Activated CD8-positive, alpha-beta memory T cell treated with anti-CD3 and anti-CD28 coated beads, Interleukin-2, amount 50 U/mL, for 24 hours (primary cell): ENCODE results near the gene MATN3.
"Not testable (repeated sequence)": the region's sequence is repeated elsewhere in the genome, so short reads cannot be mapped to it uniquely, and the experiment has no call there.

Experiments used
- DNase-seq: peaks from one replicate; pipeline ENCODE4 v3.0.0-alpha.2; 2020; ENCODE audit errors: extremely low read depth

Gene MATN3, protein sequence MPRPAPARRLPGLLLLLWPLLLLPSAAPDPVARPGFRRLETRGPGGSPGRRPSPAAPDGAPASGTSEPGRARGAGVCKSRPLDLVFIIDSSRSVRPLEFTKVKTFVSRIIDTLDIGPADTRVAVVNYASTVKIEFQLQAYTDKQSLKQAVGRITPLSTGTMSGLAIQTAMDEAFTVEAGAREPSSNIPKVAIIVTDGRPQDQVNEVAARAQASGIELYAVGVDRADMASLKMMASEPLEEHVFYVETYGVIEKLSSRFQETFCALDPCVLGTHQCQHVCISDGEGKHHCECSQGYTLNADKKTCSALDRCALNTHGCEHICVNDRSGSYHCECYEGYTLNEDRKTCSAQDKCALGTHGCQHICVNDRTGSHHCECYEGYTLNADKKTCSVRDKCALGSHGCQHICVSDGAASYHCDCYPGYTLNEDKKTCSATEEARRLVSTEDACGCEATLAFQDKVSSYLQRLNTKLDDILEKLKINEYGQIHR

DNA sequence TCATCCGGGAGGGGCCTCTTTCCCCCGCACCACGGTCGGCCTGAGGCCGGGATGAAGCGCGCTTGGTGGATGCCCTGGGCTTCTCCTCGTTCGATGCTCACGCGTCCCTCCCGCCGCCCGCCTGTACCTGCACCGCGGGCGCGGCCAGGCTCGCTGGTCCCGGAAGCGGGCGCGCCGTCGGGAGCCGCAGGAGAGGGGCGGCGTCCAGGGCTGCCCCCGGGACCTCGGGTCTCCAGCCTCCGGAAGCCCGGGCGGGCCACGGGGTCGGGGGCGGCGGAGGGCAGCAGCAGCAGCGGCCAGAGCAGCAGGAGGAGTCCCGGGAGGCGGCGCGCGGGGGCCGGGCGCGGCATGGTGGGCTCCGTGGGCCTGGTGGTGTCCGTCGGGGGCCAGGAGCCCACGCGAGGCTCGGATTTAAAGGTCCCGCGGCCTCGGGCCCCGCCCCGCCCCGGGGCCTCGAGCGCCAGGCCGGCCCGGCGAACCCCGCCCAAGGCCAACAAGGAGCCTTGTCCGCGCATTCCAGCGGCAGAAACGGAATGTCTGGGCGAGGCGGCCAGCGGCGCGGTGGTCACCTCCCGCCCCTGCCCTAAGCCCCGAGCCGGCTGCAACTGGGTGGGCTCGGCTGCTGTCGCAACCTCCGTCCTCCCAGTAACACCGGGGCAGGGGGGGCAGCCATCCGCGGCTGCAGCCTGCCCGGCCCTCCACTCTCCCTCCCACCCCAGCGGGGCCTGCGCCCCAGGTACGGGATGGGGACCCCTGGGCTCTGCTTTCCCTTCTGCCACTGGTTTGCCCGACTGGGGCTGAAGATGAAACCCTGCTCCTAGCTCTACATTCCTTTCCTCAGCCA lies at the start of gene MATN3:
Gene MATN3 (minus strand): TSS at position 387 of the 844 bp plus-strand sequence. CDS start 37 bp downstream, at position 350.
- no peak for DNase-seq

DNA sequence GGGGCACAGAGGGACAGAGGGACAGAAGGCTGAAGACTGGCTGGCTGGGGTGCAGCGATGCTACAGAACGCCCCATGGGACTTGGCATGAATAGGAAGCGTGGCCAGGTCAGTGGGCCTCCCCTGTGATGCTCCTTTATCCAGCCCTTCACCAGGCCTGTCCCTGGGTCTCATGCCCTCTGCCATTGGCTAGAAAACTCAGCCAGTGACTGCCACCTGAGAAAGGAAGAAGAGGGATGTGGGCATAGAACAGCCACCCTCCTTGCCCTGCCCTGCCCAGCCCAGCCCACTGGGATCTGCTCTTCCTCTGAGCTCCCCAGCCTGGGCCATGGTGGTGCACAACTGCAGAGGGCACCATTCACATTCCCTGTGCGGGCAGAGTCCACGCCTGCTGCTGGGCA lies 49.5 kb upstream of the MATN3 start:
- DNase-seq, result no peak

DNA sequence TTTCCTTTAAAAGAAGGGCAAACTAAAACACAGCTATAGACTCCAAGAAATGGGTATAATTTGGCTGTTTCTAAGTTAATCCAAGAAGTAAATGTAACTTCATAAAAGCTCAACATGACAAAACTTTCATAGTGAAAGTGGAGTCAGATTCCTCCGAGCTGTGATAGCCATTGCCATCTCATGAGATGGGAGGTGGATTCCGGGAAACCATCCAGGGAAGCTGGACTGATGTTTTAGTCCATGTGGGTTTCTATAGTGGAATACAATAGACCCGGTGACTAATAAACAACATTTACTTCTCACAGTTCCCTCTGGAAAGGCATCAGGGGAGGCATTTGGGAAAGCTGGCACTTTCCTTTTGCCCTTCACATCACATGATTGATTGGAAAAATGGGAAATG lies 49.0 kb upstream of the MATN3 start:
- no peak for DNase-seq

DNA sequence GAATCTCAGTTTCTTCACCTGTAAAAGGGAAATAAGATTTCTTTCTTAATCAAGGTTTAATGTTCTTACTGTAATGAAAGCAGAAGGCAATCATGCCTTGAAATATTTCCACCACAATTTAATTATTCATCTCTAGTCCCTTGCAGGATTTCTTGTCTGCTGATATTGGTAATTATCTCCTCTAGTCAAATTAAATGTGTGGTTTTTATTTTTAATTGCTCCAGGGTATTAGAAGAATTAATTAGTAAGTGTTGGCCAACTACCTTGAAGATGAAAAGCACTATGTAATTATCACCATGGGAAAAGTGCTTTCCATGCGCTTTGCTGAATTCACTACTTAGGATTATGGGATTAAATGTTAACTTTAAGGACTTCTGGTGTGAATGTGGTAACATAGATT lies 47.6 kb upstream of the MATN3 start:
- DNase-seq, result no peak

DNA sequence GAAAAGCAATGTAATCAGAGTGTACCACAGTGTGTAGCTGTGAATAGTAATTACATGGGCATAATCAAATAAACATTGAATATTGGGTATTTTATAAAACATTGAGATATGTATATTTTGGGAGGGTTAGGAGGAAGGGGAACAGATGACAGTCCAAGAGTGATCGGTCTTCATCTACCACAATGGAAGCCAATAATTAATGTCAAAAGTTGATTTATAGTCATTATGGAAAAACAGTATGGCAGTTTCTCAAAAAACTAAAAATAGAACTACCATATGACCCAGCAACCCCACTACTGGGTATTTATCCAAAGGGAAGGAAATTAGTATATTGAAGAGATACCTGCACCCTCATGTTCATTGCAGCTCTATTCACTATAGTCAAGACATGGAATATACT lies 44.8 kb upstream of the MATN3 start:
- no peak for DNase-seq

DNA sequence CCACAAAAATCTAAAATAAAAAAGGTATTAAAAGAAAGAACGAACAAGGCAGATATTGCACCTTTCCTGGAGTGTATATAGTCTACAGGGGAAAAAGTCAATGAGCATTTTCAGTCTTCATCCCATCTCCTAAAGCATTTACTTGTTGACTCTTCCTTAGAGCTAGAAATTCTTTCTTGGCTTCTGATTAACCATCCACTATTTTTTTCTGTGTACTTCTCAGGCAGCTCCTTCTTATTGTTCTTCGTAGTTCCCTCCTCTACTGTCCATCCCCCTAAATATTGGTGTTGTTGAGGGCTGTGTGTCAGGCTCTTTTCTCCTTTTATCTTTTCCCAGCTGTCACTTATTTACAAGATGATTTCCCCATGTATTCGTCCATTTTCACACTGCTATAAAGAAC lies 42.5 kb upstream of the MATN3 start:
- no peak for DNase-seq

DNA sequence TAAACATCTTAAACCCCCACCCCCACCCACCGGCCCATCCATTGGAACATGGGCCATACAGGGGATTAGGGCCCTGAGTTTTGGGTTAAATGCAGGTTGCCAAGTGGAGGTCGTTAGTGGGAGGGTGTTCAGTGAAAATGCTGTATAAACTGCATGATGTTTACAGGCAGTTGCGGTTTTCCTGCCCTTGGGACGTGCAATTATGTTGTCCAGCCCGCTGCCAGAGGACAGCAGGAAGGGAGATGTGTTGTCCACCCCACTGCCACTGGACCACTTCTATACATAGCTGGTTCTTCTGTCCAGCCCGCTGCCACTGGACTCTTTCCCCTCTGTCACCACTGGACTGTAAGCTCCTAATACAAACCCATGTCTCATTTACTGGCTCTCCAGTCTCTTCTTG lies 41.7 kb upstream of the MATN3 start:
- no peak for DNase-seq

DNA sequence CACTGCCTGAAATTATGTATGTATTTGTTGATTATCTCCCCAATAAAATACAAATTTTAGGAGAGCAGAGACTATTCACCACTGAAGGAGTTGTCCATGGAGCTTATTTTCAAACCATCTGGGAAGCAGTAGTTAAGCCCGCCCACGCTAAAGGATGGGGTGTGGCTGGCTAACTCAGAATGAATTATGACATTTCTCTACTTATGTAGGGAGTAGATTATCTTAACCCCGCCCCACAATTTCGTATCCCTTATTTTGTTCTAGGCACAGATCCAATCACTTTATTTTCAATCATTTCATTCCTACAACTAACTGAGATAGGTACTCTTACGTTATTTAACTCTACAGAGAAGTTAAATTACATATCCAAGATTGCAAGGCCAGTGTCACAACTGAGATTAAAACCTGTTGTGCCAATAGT lies 40.4 kb upstream of the MATN3 start:
- no peak for DNase-seq

DNA sequence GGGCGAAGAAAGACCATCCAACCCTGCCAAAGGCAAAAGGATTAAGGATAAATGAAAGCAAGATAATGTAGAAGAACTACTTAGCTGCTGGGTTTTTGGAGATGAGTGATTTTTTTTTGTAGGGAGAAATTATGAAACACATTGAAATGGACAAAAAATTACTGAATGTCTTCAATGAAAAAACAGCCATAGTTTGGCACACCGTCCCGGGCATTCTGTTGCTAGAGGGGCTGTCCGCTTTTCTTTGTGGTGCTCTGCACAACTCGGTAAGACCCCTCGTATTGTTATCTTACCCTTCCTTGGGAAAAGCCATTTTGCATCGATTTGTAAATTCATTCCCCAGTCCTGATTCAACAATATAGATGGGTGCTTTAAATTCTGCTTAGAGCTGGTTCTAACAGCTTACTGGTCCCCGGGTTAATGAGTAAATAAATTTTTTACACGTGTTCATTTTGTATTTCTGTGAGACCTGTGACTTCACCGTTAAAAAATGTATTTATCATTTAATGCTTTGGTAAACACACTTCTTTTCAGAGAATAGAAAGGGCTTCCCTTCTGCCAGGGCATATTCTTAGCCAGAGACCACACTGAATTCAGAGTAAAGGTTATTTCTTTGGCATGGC lies 39.9 kb upstream of the MATN3 start:
- DNase-seq, result no peak

DNA sequence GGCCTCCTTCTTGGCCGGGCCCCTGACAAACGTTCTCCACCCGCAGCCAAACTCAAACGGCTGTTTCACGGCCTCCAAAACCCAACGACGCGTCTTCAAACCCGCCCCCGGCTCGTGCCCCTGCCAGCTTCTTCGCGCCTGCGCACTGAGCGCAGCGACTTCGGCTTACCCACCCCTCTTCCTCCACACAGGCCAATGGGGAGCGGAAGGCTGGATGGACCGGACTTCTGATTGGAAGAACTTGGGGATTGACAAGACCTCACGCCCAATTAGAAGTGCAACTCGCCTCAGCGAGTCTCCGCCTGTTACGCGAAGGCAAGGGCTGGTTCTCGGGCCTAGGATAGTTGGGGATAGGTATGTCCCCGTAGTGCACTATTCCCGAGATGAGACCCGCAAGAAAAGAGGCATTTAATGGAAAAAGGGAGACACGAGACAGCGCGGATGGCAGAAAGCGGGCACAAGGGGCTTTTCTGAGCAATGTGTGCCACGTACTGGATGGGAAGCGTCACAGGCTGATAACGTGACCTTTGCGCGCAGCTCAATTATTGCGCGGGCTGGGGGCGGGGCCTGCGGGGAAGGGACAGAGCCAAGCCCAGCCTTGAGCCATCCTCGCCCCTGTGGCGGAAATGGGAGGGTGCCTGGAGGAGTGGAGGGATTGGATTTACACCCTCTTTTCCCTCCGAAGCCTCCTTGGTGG lies 39.2 kb upstream of the MATN3 start, which contains the start of gene LAPTM4A:
Gene LAPTM4A (minus strand): TSS at position 97 of the 697 bp plus-strand sequence. CDS start 108 bp downstream, outside the sequence.
- peak; percentile 95 for DNase-seq

DNA sequence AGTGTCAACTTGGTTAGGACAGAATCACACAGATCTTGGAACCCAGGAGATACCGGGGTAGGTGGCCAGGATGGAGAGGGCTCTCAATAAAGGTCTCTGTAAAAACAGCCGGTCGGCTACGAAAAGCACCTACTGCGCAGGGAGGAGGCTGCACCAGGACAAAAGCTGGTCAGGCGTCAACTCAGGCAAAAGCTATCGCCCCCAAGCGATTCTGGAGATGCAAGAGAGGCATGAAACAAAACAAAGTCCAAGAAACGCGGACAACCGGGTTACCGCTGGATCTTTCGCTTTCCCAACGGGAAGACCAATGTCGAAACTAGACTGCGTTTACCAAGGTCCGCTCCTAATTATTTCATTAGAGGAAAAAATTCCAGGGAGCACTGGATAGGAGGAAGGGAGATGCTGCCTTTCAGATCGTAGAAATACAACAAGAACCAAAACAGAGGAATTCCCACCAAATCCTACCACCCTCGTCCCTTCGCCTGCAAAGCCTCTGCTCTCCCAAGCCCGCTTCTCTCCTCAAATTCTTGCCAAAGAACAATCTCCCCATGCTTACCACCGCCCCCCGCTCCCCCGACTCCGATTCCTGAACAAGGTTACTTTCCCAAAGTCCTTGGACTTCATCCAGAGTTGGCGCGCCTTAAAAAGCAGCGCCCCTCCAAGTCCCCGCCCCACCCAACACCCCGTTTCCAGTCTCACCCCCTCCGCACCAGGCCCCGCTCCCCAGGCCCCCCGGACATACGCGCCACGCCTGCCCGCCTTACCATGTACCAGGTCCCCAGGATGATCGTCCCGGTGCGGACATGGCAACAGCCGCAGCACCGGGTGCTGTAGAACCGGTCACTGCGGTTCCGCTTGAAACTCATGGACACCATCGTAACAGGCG lies 38.4 kb upstream of the MATN3 start:
- DNase-seq, result no peak

DNA sequence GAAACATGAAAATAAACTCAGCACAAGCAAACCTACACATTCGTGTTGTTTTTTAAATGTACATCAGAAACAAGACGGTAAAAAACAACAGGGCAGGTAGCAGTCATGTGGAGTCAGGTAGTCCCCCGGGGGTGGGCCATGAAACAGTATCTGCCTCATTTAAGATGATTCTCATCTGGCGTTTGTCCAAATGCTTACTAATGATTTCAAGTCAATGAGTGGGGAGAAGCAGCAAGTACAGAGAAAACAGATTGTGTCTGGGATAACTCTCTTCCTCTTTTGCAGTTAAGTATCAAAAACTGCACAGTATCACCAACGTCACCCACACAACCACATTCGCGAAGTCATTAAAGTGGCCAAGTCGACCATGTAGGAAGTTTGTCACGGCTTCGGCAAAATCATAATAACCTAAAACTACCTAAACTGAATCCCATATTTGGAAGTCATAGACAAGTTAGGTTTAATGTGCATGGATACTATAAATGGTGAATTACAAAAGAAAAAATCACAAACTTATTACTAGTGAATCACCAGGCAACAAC lies 37.7 kb upstream of the MATN3 start:
- no peak for DNase-seq

DNA sequence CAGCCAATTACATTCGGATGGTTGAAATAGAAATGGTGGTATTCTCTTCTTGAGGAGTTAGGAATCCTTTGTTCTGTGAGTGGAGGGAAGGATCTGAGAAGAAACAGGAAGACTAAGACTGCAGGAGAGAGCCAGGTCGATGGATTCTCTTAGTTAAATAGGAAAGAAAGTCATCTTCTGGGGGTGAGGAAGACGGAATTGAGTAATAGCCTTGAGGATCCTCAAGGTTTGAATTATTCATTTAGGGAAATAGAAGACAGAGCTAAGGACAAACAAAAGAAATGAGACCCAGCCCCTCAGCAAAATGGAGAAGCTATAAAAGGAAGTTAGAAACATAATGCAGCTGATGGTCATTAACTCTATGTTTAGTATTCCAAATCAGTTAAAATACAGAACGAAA lies 37.2 kb upstream of the MATN3 start:
- DNase-seq, result no peak

DNA sequence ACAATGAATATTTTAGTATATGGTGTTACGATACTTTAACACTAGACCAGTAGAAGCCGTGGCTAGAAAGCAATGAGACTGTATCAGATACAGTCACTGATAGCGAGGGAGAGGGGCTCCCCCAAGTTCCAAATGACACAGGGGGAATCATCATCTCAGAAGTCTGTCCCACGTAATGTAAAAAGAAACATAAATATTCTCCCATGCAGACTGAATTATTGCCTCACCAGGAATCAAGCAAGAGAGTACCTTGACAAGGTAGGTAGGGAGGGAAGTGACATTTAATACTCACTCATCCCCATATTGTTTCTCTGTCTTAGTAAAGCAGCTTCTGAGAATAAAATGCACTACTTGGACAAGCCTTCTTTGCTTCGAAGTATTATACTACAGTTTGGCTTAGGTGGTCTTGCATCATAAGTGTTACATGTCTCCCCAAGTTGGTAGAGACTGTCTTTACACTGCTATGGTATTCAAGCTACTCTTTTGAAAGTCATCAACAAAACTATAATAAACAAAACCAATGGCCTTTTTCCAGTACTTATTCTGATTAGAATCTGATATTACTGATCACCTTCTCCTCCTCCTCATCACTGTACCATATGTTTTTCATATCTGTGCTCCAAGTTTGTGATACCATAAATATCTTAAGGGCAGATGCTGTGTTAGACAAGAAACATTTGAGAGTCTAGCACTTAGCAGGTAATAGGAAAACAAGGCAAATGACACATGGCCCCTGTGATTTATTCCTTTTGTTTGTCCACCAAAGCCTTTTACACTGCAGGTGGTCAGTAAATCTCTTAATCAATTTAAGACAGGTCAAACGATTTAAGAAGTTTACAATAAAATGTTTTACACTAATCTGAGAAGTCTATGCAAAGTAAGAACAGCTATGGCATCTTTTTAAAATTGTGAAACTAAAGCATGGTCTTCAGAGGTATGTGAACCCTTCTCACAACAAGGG lies 36.3 kb upstream of the MATN3 start:
- DNase-seq, result no peak

DNA sequence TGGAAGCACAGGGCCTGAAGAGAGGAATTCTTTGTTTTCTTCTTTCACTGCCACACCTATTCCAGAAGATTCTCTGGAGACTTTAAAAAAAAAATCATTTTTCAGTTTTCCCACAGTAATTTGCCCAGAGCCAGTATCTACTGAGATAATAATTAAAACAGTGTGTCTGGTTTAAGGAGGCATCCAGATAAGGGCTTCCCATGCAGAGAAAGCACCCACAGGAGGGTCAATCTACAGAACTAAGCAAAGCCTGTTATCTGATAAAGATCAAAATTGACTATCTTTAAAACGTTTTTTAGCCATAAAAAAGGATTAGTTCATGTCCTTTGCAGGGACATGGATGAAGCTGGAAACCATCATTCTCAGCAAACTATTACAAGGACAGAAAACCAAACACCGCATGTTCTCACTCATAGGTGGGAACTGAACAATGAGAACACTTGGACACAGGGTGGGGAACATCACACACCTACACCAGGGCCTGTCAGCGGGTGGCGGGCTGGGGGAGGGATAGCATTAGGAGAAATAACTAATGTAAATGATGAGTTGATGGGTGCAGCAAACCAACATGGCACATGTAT lies 33.3 kb upstream of the MATN3 start:
- DNase-seq, result not testable (repeated sequence)

DNA sequence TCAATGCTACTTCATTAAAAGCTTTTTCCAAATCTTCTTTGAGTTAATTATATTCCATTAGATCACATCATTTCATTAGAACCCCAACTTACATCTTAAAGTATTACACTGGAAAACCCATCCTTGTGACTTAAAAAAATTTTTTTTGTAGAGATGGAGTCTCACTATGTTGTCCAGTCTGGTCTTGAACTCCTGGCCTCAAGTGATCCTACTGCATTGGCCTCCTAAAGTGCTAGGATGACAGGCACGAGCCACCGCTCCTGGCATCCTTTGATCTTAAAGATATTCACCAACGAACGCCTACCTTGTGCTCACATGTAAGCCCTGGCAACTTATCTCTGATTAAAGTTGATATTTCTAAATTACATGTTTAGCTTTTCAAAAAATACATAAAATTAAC lies 32.3 kb upstream of the MATN3 start:
- no peak for DNase-seq

DNA sequence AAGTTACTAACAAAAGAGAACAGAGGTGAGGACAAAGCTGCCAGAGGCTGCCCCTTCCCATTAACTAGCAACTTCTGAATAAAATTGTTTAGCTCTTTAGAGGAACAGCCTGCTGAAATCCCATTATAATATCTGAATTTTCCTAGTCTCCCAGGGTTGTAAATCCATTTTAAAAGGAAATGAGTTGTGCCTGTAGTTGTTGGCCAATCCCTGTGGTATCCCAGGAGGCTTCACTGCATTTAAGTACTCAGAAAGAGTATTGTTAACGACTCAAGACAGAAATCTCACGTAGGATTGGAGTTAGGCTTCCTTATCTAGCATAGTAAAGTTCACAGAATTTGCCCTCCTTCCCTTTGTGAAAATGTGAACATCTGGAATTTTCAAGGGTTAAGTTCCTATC lies 30.1 kb upstream of the MATN3 start:
- DNase-seq, result no peak

DNA sequence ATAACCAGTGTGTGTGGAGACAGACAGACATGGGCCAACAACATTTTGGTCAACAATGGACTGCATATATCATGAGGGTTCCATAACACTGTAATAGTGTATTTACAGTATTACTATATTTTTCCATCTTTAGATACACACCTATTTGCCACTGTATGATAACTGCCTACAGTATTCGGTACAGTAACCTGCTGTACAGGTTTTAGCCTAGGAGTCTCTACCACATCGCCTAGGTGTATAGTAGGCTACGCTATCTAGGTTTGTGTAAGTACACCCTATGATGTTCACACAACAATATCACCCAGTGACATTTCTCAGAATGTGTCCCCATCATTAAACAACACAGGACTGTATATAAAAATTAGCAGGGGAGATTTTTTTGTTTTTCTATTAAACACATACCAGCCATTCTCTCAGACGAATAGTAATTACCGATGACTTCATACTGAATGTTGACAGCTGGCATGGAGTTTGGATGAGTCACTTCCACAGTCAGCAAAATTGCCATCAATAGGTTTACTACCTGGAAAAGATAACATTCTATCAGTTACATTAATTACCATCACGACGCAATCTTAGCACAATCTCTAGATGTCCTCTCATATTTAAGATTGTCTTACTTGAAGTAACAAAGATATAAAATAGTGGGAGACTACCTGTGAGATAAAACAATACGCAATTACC lies 28.2 kb upstream of the MATN3 start:
- DNase-seq, result no peak
